SH-SY5Y (cell line): ENCODE results near the gene AKT3.

ENCODE experiments used
- GATA2 ChIP-seq: IDR thresholded peaks from 2 replicates; pipeline ENCODE4 v1.6.1; 2011; ENCODE audit warnings: mild to moderate bottlenecking, low read depth, low read length
- GATA3 ChIP-seq: IDR thresholded peaks from 2 replicates; pipeline ENCODE4 v1.6.1; 2011; ENCODE audit warnings: low read depth, mild to moderate bottlenecking, low read length, moderate library complexity

- TF ChIP-seq GATA2 (no peak), GATA3 (no peak)
Observed at GRCh38 chr1:243580984-243581383, 269.1 kb downstream of the AKT3 start.
